Skeletal muscle cell (primary cell): Measurements from ENCODE around the gene PLA2G4E.

Experiments used
- DNase-seq: peaks from one replicate; pipeline ENCODE4 v3.0.0-alpha.2; 2010; ENCODE audit warnings: low read depth
- H3K4me3 ChIP-seq: 2 replicates; pipeline ENCODE4 v1.5.1; 2011; ENCODE audit warnings: low read depth, mild to moderate bottlenecking, control low read depth, low read length, moderate library complexity

The PLA2G4E gene

GRCh38 chr15:41945731-41946130, 75.1 kb downstream of the PLA2G4E start:
- no peak for DNase-seq

GRCh38 chr15:41945221-41945620, 75.6 kb downstream of the PLA2G4E start:
- DNase-seq = no peak

More at GRCh38 chr15:41945731-41946130, 75.1 kb downstream of the PLA2G4E start:
- no peak overlapping the region for H3K4me3 ChIP-seq

GRCh38 chr15:41944313-41944940, 76.4 kb downstream of the PLA2G4E start:
- peak; percentile 78 for DNase-seq
- no peak overlapping the region for H3K4me3 ChIP-seq

More at GRCh38 chr15:41945221-41945620, 75.6 kb downstream of the PLA2G4E start:
- H3K4me3 ChIP-seq = no peak overlapping the region

- no peak for DNase-seq
- H3K4me3 ChIP-seq = no peak overlapping the region
Measured at GRCh38 chr15:41943543-41944312, 77.1 kb downstream of the PLA2G4E start.

GRCh38 chr15:41942886-41943285, 78.0 kb downstream of the PLA2G4E start:
- H3K4me3 ChIP-seq = no peak overlapping the region

GRCh38 chr15:41941644-41942415, 79.0 kb downstream of the PLA2G4E start:
- no peak overlapping the region for H3K4me3 ChIP-seq
- no peak for DNase-seq

More at GRCh38 chr15:41942886-41943285, 78.0 kb downstream of the PLA2G4E start:
- no peak for DNase-seq

GRCh38 chr15:41940441-41940857, 80.4 kb downstream of the PLA2G4E start:
- peak; percentile 72 for DNase-seq
- no peak overlapping the region for H3K4me3 ChIP-seq

- H3K4me3 ChIP-seq = no peak overlapping the region
Measured at GRCh38 chr15:41939986-41940385, 80.9 kb downstream of the PLA2G4E start.

GRCh38 chr15:41937568-41937923, 83.3 kb downstream of the PLA2G4E start:
- no peak overlapping the region for H3K4me3 ChIP-seq
- no peak for DNase-seq

More at GRCh38 chr15:41939986-41940385, 80.9 kb downstream of the PLA2G4E start:
- DNase-seq = no peak

GRCh38 chr15:41936649-41937567, 83.9 kb downstream of the PLA2G4E start:
- no peak for DNase-seq

GRCh38 chr15:41936155-41936554, 84.7 kb downstream of the PLA2G4E start:
- DNase-seq = no peak

More at GRCh38 chr15:41936649-41937567, 83.9 kb downstream of the PLA2G4E start:
- no peak overlapping the region for H3K4me3 ChIP-seq

GRCh38 chr15:41935566-41936020, 85.2 kb downstream of the PLA2G4E start:
- no peak for DNase-seq
- H3K4me3 ChIP-seq = no peak overlapping the region

More at GRCh38 chr15:41936155-41936554, 84.7 kb downstream of the PLA2G4E start:
- H3K4me3 ChIP-seq = no peak overlapping the region

GRCh38 chr15:41934843-41935242, 86.0 kb downstream of the PLA2G4E start:
- no peak overlapping the region for H3K4me3 ChIP-seq
- DNase-seq = no peak

- H3K4me3 ChIP-seq = no peak overlapping the region
- no peak for DNase-seq
Measured at GRCh38 chr15:41933771-41934170, 87.1 kb downstream of the PLA2G4E start.

- no peak for DNase-seq
- H3K4me3 ChIP-seq = no peak overlapping the region
Measured at GRCh38 chr15:41933326-41933725, 87.5 kb downstream of the PLA2G4E start.

- H3K4me3 ChIP-seq = no peak overlapping the region
- DNase-seq = no peak
Measured at GRCh38 chr15:41932511-41933289, 88.1 kb downstream of the PLA2G4E start.

GRCh38 chr15:41932101-41932500, 88.7 kb downstream of the PLA2G4E start:
- no peak for DNase-seq
- no peak overlapping the region for H3K4me3 ChIP-seq
